IMR-90 (cell line): ENCODE data around the gene RRM1. TPM values are rescaled to one million over a fixed set of nuclear protein-coding genes. Genes with fewer than 3 reads are reported as not detected.

Source experiments
- ATAC-seq: fragments of 200-7000 bp; cut with Tn5 transposase; 2 replicates; pipeline ENCODE4 v1.9.1; 2020; ENCODE audit warnings: low read depth, mild to moderate bottlenecking, moderate library complexity
- BruUV-seq: library from RNA; stranded (reverse); fragments of 400-500 nt; replicated peaks from 2 replicates; lab custom pipeline; 2021; lab: Mats Ljungman, UMichigan
- CTCF ChIA-PET: fragments of 300-600 bp; formaldehyde crosslinking; extraction: SDS; loops from one replicate; lab custom pipeline; 2021; ENCODE audit warnings: antibody characterized with exemption; lab: Yijun Ruan, JAX
- POLR2A ChIA-PET: fragments of 300-600 bp; sonication (Branson Sonifier 250); formaldehyde crosslinking; loops from one replicate; lab custom pipeline; 2022; ENCODE audit warnings: antibody characterized with exemption; ENCODE audit not compliant: unreplicated experiment; lab: Charles Lee
- DNase-seq: peaks from one replicate; pipeline ENCODE4 v3.0.0; 2013
- H2AFZ ChIP-seq: replicated peaks from 2 replicates; pipeline ENCODE3; 2013; ENCODE audit warnings: low read length, mild to moderate bottlenecking; ENCODE audit not compliant: poor library complexity
- H2AK5ac ChIP-seq: 2 replicates; pipeline ENCODE4 v1.6.1; 2013; ENCODE audit warnings: low read depth, low read length, inconsistent platforms
- H2AK9ac ChIP-seq: replicated peaks from 2 replicates; pipeline ENCODE3; 2013; ENCODE audit warnings: mild to moderate bottlenecking, low read depth, low read length, moderate library complexity; ENCODE audit not compliant: poor library complexity
- H2BK120ac ChIP-seq: 2 replicates; pipeline ENCODE4 v1.6.1; 2013; ENCODE audit warnings: low read depth, low read length, inconsistent platforms
- H2BK15ac ChIP-seq: 3 replicates; pipeline ENCODE4 v1.6.1; 2013; ENCODE audit warnings: low read depth, low read length, inconsistent platforms
- H2BK20ac ChIP-seq: 2 replicates; pipeline ENCODE4 v1.6.1; 2013; ENCODE audit warnings: low read depth, mild to moderate bottlenecking, inconsistent platforms, low read length, moderate library complexity
- H2BK5ac ChIP-seq: 2 replicates; pipeline ENCODE4 v1.6.1; 2013; ENCODE audit warnings: mild to moderate bottlenecking, low read depth, low read length, inconsistent platforms; ENCODE audit not compliant: poor library complexity, severe bottlenecking
- H3K14ac ChIP-seq: replicated peaks from 2 replicates; pipeline ENCODE4 v1.6.1; 2013; ENCODE audit warnings: low read depth, low read length, inconsistent platforms
- H3K18ac ChIP-seq: 2 replicates; pipeline ENCODE4 v1.6.1; 2013; ENCODE audit warnings: low read depth, low read length, control low read depth
- H3K23ac ChIP-seq: 2 replicates; pipeline ENCODE4 v1.6.1; 2013; ENCODE audit warnings: low read depth, low read length, inconsistent platforms
- H3K27ac ChIP-seq: 2 replicates; pipeline ENCODE4 v1.5.1; 2013; ENCODE audit warnings: mild to moderate bottlenecking, control low read depth, low read length; ENCODE audit not compliant: insufficient read depth
- H3K27me3 ChIP-seq: 2 replicates; pipeline ENCODE4 v1.6.1; 2013; ENCODE audit warnings: low read length; ENCODE audit not compliant: control insufficient read depth, insufficient read depth
- H3K36me3 ChIP-seq: 2 replicates; pipeline ENCODE4 v1.6.1; 2013; ENCODE audit warnings: low read length, mixed read lengths; ENCODE audit not compliant: control insufficient read depth, insufficient read depth
- H3K4ac ChIP-seq: 2 replicates; pipeline ENCODE4 v1.6.1; 2013; ENCODE audit warnings: low read depth, low read length, inconsistent platforms
- H3K4me1 ChIP-seq: 2 replicates; pipeline ENCODE4 v1.6.1; 2013; ENCODE audit warnings: low read length, mixed read lengths; ENCODE audit not compliant: control insufficient read depth, insufficient read depth
- H3K4me2 ChIP-seq: 2 replicates; pipeline ENCODE4 v1.6.1; 2013; ENCODE audit warnings: low read depth, mild to moderate bottlenecking, control low read depth, low read length, moderate library complexity
- H3K4me3 ChIP-seq: 2 replicates; pipeline ENCODE4 v1.5.1; 2013; ENCODE audit warnings: low read depth, mild to moderate bottlenecking, control low read depth, low read length, moderate library complexity; ENCODE audit not compliant: insufficient read depth
- H3K56ac ChIP-seq: 2 replicates; pipeline ENCODE4 v1.6.1; 2013; ENCODE audit warnings: low read length, inconsistent platforms; ENCODE audit not compliant: insufficient read depth; ENCODE audit errors: extremely low read depth
- H3K79me1 ChIP-seq, 2 experiments: 2 replicates each; pipeline ENCODE4 v1.6.1; 2013; ENCODE audit warnings: low read length in 2 of 2, inconsistent platforms in 1 of 2, low read depth in 1 of 2
- H3K9ac ChIP-seq: 2 replicates; pipeline ENCODE4 v1.6.1; 2013; ENCODE audit warnings: low read depth, low read length, control low read depth
- H3K9me1 ChIP-seq: 2 replicates; pipeline ENCODE4 v1.6.1; 2013; ENCODE audit warnings: low read length, inconsistent platforms; ENCODE audit not compliant: insufficient read depth
- H3K9me3 ChIP-seq: 2 replicates; pipeline ENCODE4 v1.6.1; 2013; ENCODE audit warnings: low read length; ENCODE audit not compliant: control insufficient read depth, insufficient read depth
- H4K20me1 ChIP-seq: 2 replicates; pipeline ENCODE4 v1.6.1; 2013; ENCODE audit warnings: low read length, inconsistent platforms; ENCODE audit not compliant: insufficient read depth
- H4K5ac ChIP-seq: 2 replicates; pipeline ENCODE4 v1.6.1; 2013; ENCODE audit warnings: mild to moderate bottlenecking, low read depth, low read length, control low read depth
- H4K8ac ChIP-seq, 2 experiments: 2 replicates each; pipeline ENCODE4 v1.6.1; 2013; ENCODE audit warnings: low read depth in 2 of 2, low read length in 2 of 2, control low read depth in 1 of 2, inconsistent platforms in 1 of 2
- H4K91ac ChIP-seq: 2 replicates; pipeline ENCODE4 v1.6.1; 2013; ENCODE audit warnings: low read depth, low read length, inconsistent platforms; ENCODE audit not compliant: insufficient read depth
- BHLHE40 ChIP-seq: fragments of 150-350 bp; IDR thresholded peaks from 2 replicates; pipeline ENCODE4 v1.6.1; 2016; ENCODE audit warnings: mild to moderate bottlenecking, low read depth, low read length
- CEBPB ChIP-seq: IDR thresholded peaks from 2 replicates; pipeline ENCODE4 v1.6.1; 2012; ENCODE audit warnings: low read depth, low read length, improper control_type of control experiment
- CHD1 ChIP-seq: IDR thresholded peaks from 2 replicates; pipeline ENCODE4 v1.6.1; 2012; ENCODE audit warnings: low read depth, low read length, improper control_type of control experiment
- ELK1 ChIP-seq: fragments of 150-350 bp; IDR thresholded peaks from 2 replicates; pipeline ENCODE4 v1.6.1; 2016; ENCODE audit warnings: low read depth, mild to moderate bottlenecking, low read length, moderate library complexity, borderline replicate concordance
- FOS ChIP-seq: fragments of 150-350 bp; IDR thresholded peaks from 2 replicates; pipeline ENCODE4 v1.6.1; 2016; ENCODE audit warnings: low read depth, low read length
- MAFK ChIP-seq: IDR thresholded peaks from 2 replicates; pipeline ENCODE4 v1.6.1; 2012; ENCODE audit warnings: low read depth, low read length, improper control_type of control experiment
- MAZ ChIP-seq: IDR thresholded peaks from 2 replicates; pipeline ENCODE4 v1.6.1; 2012; ENCODE audit warnings: low read depth, mild to moderate bottlenecking, low read length, improper control_type of control experiment, moderate library complexity, borderline replicate concordance
- MXI1 ChIP-seq: IDR thresholded peaks from 2 replicates; pipeline ENCODE4 v1.6.1; 2012; ENCODE audit warnings: low read depth, mild to moderate bottlenecking, low read length, moderate library complexity, borderline replicate concordance
- NFE2L2 ChIP-seq: fragments of 150-350 bp; IDR thresholded peaks from 2 replicates; pipeline ENCODE4 v1.6.1; 2016; ENCODE audit warnings: low read depth, mild to moderate bottlenecking, low read length
- POLR2A ChIP-seq: IDR thresholded peaks from 2 replicates; pipeline ENCODE4 v1.6.1; 2012; ENCODE audit warnings: mild to moderate bottlenecking, low read depth, low read length
- RAD21 ChIP-seq: IDR thresholded peaks from 2 replicates; pipeline ENCODE4 v1.6.1; 2012; ENCODE audit warnings: low read length, improper control_type of control experiment
- RCOR1 ChIP-seq: IDR thresholded peaks from 2 replicates; pipeline ENCODE4 v1.6.1; 2012; ENCODE audit warnings: mild to moderate bottlenecking, low read length, improper control_type of control experiment; ENCODE audit not compliant: insufficient replicate concordance
- RFX5 ChIP-seq: IDR thresholded peaks from 2 replicates; pipeline ENCODE4 v1.8.0; 2012; ENCODE audit warnings: low read depth, mild to moderate bottlenecking, low read length, moderate library complexity
- SMC3 ChIP-seq: fragments of 150-350 bp; IDR thresholded peaks from 2 replicates; pipeline ENCODE4 v1.6.1; 2016; ENCODE audit warnings: low read depth, mild to moderate bottlenecking, antibody characterized with exemption, low read length, moderate library complexity
- WGBS, 2 experiments: methylation state at CpG; one replicate each; pipeline versions ENCODE4 v1.1.5 to v1.1.7; 2013; ENCODE audit warnings: missing lambda C conversion rate in 2 of 2; ENCODE audit not compliant: insufficient read length in 1 of 2; ENCODE audit errors: extremely low coverage in 2 of 2; 5-methylcytosine and 5-hydroxymethylcytosine counted together
- dilution Hi-C: fragments of 300-500 bp; cut with HindIII; formaldehyde crosslinking; loops from one replicate; pipeline ENCODE4 v1.14.3; 2018; ENCODE audit warnings: low sequenced_read_pairs; ENCODE audit not compliant: unreplicated experiment
- in situ Hi-C: fragments of 300-500 bp; cut with MboI; formaldehyde crosslinking; loops from 3 replicates; pipeline ENCODE4 v1.14.3; 2019; ENCODE audit warnings: low sequenced_read_pairs, inconsistent platforms, mixed read lengths
- intact Hi-C: fragments of 100-400 bp; cut with micrococcal nuclease; formaldehyde crosslinking; loops from 2 replicates; pipeline ENCODE4 v1.10.0; 2022
- polyA plus RNA-seq, 3 experiments: library from polyadenylated mRNA; depleted of rRNA; stranded (reverse); fragments of >200 nt; gene quantifications; 2 replicates each; pipeline ENCODE4 v1.2.3, GENCODE V29; 2012; ENCODE audit warnings: low replicate concordance in 1 of 3
- total RNA-seq: library from RNA; depleted of rRNA; stranded (reverse); fragments of >200 nt; gene quantifications from 2 replicates; pipeline ENCODE4 v1.2.3, GENCODE V29; 2012
- TF ChIP-seq, protein P1 (sequence below): fragments of 150-350 bp; IDR thresholded peaks from 2 replicates; pipeline ENCODE4 v1.6.1; 2017; ENCODE audit warnings: mild to moderate bottlenecking, antibody characterized with exemption, low read length, low read depth
- TF ChIP-seq, protein P2 (sequence below): conservative IDR thresholded peaks from 2 replicates; pipeline ENCODE4 v1.5.1; 2012; ENCODE audit warnings: mild to moderate bottlenecking, low read depth, low read length, improper control_type of control experiment

Gene RRM1
- total and polyA plus RNA-seq, 2 of the 4 experiments (the other 2 are of a cell fraction): 55.1 to 183 TPM

DNA sequence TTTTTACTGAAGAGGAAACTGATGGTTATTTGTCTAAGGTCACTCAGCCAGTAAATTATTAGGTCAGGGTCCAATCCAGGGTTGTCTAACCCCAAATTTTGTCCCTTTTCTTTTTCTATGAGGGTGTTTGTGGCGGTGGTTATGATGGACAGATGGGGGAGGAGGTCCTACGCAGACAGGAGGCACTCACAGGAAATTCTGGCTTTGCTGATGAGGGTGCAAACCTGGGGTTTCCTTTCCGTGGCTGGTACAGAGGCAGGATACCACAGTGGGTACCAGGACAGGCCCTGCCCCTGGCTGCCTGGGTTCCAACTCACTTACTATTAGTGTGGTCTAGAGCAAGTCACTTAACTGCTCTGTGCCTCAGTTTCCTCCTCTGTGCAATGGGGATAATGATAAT lies 91.0 kb downstream of the RRM1 start:
- Histone ChIP-seq H3K9me1 (no peaks in the 10 kb centered on the region), H3K9ac (no peak overlapping the region), H3K27ac (no peak overlapping the region), H3K14ac (no peak overlapping the region), H4K5ac (no peak overlapping the region), H2BK20ac (no peak overlapping the region), H3K56ac (no peak overlapping the region), H2BK15ac (no peak overlapping the region), H4K8ac (no peak overlapping the region), H2AFZ (no peak overlapping the region), H3K4me2 (no peak overlapping the region), H2AK5ac (no peak overlapping the region), H3K36me3 (no peaks in the 10 kb centered on the region), H2AK9ac (no peak overlapping the region), H3K79me1 (no peaks in the 10 kb centered on the region), H4K20me1 (no peaks in the 10 kb centered on the region), H3K4ac (no peak overlapping the region), H3K23ac (no peak overlapping the region), H3K9me3 (no peaks in the 10 kb centered on the region), H2BK120ac (no peak overlapping the region), H2BK5ac (no peak overlapping the region), H3K4me3 (no peak overlapping the region), H3K27me3 (no peaks in the 10 kb centered on the region), H3K4me1 (no peaks in the 10 kb centered on the region; the same call in 1 of the 2 replicates), H4K91ac (no peak overlapping the region), H3K18ac (no peak overlapping the region)
- intact Hi-C loops (loop anchor here (5.0 to 10.0 kb wide), 3 partner anchors 207 to 1619 kb away; partner anchors contain the start of genes OR51M1, OR52N2 and TRIM21), in situ Hi-C loops (no loop called here), dilution Hi-C loops (no loop called here)
- POLR2A ChIA-PET: no interaction called here
- DNase-seq (no peak), ATAC-seq (no peak)
- TF ChIP-seq RAD21 (no peak), ELK1 (no peak), MXI1 (no peak), RFX5 (no peak), NFE2L2 (no peak), RCOR1 (no peak), POLR2A (no peak), FOS (no peak), BHLHE40 (no peak), MAZ (no peak), CHD1 (no peak), MAFK (no peak), CEBPB (no peak), SMC3 (no peak)
- TF ChIP-seq, protein P1, sequence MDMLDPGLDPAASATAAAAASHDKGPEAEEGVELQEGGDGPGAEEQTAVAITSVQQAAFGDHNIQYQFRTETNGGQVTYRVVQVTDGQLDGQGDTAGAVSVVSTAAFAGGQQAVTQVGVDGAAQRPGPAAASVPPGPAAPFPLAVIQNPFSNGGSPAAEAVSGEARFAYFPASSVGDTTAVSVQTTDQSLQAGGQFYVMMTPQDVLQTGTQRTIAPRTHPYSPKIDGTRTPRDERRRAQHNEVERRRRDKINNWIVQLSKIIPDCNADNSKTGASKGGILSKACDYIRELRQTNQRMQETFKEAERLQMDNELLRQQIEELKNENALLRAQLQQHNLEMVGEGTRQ: no peak
- TF ChIP-seq, protein P2, sequence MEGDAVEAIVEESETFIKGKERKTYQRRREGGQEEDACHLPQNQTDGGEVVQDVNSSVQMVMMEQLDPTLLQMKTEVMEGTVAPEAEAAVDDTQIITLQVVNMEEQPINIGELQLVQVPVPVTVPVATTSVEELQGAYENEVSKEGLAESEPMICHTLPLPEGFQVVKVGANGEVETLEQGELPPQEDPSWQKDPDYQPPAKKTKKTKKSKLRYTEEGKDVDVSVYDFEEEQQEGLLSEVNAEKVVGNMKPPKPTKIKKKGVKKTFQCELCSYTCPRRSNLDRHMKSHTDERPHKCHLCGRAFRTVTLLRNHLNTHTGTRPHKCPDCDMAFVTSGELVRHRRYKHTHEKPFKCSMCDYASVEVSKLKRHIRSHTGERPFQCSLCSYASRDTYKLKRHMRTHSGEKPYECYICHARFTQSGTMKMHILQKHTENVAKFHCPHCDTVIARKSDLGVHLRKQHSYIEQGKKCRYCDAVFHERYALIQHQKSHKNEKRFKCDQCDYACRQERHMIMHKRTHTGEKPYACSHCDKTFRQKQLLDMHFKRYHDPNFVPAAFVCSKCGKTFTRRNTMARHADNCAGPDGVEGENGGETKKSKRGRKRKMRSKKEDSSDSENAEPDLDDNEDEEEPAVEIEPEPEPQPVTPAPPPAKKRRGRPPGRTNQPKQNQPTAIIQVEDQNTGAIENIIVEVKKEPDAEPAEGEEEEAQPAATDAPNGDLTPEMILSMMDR: no peak
- CTCF ChIA-PET: interaction anchor here (0.6 kb wide), 1 partner anchor 1059 kb away, joined by 8 read pairs; no protein-coding TSS in a partner anchor
- BruUV-seq: no TSS peak
- WGBS, 2 experiments: no CpG with 5 or more reads among the region's 3 CpGs
